SW 1271 (cell line): ENCODE results near the gene PIK3R6.
"Not testable (repeated sequence)": the region's sequence is repeated elsewhere in the genome, so short reads cannot be mapped to it uniquely, and the experiment has no call there.

Experiments used
- DNase-seq, 2 experiments: peaks; one replicate each; lab custom pipeline; 2025; lab: John Stamatoyannopoulos, UW

PIK3R6 gene

DNA sequence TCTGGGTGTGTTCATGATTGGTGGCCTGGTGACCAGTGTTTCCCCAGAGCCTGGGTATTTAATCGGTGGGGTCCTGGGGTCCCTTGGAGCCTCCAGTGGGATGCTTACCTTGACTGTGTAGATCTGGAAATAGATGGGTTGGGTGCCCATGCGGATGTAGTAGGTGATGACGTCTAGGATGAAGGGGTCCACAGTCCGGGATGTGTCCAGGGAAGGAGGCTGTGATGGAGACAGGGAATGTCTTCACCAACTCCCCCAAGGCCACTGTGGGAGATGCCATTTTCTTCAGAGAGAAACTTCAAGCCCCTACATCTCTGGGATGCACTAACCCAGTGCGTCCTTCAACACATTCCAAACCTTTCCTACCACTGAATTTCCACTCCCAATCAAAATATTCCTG is 44.2 kb downstream of the PIK3R6 start:
- no peak for DNase-seq

DNA sequence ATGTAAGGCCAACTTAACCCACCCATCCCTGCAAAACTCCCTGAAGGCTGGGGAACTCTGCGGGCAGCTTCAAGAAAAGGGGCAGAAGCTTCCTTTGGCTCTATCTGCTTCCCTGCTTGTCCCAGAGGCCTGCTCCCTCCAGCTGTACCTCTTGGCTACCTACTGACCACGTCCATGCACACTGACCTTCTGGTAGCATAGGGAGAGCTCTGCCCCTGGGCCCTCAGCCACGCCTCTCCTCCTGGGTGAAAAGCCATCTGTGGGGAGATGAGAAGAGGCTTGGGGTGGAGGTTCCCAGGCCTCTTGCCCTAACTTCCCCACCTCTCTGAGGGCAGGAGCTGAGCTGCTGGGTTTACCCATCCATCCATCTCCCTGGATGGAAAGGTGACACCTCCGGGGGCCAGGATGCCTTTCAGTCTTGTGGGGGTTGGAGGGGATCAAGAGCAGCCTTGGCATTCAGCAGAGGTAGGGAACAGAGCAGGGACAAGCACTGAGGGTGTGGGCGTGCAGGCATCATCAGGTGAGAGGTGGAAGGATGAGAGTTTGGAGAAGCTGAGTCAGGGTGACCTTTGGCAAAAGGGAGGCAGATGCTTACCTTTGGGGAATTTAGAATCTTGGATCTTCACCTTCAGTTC is 45.0 kb downstream of the PIK3R6 start:
- no peak for DNase-seq

DNA sequence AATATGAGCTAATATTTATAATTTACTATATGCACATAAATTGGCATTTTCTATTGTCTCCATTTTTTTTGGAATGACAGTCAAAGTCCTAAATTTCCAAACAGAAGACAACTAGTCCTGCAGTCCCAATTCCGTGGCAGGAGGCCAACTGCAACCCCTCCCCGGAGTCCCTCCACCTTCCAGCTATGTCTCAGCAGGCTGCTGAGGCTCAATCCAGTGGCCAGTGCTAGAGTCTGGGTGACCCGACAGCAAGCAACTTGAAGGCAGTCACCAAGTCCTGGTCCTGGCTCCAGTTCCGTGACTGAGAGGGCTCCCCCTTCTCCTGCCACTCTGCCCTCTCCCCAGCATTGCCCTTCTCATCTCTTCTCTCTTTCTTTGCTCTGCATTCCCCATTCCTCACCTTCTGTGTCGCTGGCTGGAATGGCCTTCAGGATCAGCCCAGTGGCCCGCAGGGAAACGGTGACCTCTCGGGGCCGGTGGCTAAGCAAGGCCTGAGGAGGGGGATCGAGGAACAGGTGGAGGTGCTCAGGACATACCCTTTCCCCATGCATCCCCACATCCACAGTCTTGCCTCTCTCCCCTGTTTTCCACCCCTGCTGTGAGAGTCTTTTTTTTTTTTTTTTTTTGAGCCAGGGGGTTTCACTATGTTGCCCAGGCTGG is 45.9 kb downstream of the PIK3R6 start:
- DNase-seq, result no peak

DNA sequence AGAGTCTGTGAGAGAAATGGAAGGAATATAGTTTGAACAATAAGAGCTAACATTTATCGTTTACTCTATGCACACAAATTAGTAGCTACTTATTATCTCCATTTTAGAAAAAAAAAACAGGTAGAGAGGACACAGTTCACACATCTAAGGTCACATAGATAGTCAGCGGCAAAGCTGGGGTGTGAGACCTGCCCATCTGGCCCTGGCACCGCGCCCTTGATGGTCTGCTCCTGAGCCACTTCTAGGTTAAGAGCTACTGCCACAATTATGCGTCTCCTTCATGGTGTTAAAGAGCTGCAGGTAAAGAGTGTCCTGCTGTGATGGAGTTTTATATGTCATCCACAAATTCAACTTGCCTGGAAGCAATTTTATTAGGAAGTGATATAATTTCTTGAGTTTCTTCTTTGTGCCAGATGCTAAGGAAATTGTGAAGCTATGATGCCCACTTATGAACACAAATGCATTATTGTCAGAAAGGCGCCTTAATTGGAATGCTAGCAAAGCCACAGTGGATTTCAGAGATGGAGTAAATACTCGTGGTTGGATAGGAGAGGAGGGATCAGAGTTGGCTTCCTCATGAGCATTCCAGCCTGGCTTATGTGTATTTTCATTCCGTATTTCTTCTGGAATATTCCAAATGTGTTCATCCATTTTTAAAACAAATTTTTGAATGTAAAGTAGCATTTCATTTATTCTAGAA is 47.0 kb downstream of the PIK3R6 start:
- DNase-seq, result no peak

- no peak for DNase-seq
These were observed 48.7 kb downstream of the PIK3R6 start for GRCh38 chr17:8818654-8819330.

DNA sequence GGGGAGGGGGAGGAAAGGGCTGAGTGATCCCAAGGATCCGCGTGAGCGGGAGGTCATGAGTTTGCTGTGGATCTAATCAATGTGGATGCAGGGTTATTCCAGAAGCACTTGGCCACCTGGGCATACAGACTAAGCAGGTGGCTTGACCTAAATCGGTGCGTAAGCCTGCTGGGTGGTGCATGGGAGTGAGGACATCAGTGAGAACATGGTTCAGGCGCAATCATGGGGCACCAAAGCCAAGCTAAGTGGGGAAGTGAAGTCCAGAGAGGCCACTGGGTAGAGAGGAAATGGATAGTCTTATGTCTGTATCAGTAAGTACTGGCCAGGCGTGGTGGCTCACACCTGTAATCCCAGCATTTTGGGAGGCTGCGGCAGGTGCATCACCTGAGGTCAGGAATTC is 49.4 kb downstream of the PIK3R6 start:
- DNase-seq, result no peak

GRCh38 chr17:8806926-8807550 is 60.4 kb downstream of the PIK3R6 start:
- DNase-seq, result no peak

DNA sequence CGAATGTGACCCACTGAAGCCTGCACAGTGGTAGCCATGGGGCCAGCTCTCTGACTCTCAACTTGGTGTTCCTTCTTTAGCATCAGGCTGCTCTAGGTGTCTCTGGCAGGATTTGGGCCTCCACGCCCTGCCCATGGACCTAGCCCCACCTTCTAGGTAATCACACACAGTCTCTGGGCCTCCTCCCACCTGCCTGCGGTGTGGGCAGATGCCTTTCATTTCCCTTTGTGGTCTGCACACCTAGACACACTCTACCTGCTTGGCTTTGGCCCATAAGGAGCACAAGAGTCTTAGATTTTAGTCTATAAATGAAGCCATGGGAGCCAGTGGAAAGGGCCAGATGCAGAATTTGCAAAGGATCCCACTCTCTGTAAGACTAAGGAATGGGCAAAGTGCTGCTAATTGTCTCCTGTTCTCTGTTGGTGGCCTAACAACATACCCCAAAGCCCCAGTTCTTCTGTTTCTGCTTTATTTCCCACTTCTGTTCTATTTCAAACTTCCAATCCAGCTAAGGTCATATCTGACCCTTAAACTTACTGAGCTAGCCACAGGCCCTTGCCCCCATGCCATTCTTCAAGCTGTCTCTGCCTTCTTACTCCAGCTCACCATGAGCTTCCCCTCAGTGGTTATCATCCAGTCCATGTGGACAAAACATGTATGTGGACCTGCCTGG is 61.1 kb downstream of the PIK3R6 start:
- no peak for DNase-seq

GRCh38 chr17:8805396-8805795 is 62.1 kb downstream of the PIK3R6 start:
- DNase-seq, result not testable (repeated sequence)

GRCh38 chr17:8803531-8804420 is 63.7 kb downstream of the PIK3R6 start:
- no peak for DNase-seq

DNA sequence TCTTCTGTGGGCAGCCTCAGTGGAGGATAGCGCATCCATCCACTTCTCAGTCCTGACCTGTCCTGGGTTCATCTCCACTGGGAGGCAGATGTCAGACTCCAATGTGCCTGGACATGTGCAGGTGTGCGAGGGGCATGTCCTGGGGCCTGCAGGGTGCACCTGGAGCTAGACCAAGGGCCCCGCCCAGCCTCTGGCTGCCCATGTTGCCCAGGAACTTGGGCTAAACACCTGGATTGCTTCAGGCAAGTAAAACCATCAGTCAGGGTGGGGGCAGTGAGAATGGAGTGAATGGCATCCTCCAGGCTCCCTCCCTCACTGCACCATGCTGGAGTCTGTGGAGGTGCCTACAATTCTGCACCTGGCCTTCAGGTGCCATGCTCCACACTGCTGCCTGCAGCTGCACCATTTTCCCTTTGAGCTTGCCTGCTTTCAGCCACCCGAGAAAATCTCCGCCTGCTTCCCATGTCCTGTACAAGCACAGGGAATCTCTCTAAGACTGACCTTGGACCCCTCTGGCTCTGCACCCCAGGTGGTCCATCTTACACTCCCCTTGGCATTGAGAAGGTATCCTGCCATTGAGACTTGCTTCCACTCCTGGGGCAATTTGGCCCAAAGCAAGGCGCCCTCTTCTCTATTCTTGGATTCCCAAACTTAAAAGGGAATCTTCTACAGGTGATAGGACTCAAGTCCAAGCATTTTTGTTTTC is 66.2 kb downstream of the PIK3R6 start:
- DNase-seq, result no peak

DNA sequence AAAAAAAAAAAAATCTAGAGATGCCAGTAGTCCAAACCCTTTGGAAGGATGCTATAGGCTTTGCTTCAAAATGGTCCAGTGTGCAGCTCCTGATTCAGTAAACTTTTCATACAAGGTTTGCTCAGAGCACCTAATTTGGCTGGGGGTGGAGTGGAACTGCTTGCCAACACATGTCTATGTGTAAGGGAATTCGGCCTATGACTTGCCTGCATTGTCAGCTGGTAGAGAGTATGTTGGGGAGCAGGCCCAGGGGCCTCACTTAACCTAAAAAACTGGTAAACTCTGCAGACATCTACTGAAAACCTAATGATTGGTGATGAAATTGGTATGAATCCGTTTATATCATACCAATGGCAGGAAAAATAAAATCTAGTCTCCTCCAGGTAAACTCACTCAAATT is 66.8 kb downstream of the PIK3R6 start:
- no peak for DNase-seq

- DNase-seq, result no peak
These were observed 67.8 kb downstream of the PIK3R6 start for GRCh38 chr17:8799570-8800212.

GRCh38 chr17:8798846-8799569 is 68.5 kb downstream of the PIK3R6 start, which contains the start of gene MFSD6L:
TSS of gene MFSD6L (minus strand) at chr17:8799365. CDS start at chr17:8799120, 245 bp downstream.
- no peak for DNase-seq

DNA sequence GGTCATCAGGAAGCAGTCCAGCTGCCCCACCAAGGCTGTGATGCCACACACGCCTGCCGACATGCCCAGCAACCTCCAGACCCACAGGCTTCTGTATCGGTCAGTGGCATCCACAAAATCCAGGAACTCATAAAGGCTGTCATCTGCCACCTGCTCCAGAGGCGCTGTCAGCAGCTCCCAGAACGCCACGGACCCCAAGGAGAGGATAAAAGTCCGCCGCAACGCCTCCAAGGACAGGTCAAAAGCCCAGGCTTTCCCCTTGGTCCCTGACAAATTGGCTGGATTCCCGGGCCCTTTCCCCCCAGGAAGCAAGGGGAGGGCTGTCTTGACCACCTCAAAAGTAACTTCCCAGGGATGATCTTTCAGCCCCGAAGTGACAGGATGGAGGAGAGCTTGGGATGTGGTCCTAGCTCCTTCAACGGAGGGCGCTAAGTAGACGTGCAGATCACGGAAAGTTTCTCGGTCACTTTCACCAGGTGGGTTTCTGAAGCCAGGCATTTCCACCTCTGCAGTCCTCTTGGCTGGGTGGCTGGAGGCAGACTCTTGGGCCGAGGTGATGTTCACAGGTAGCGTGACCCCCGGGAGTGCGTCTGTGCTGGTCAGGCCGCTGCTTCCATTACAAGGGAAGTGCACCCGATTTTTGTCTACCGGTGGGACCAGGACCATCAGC is 69.2 kb downstream of the PIK3R6 start:
- DNase-seq, result no peak

DNA sequence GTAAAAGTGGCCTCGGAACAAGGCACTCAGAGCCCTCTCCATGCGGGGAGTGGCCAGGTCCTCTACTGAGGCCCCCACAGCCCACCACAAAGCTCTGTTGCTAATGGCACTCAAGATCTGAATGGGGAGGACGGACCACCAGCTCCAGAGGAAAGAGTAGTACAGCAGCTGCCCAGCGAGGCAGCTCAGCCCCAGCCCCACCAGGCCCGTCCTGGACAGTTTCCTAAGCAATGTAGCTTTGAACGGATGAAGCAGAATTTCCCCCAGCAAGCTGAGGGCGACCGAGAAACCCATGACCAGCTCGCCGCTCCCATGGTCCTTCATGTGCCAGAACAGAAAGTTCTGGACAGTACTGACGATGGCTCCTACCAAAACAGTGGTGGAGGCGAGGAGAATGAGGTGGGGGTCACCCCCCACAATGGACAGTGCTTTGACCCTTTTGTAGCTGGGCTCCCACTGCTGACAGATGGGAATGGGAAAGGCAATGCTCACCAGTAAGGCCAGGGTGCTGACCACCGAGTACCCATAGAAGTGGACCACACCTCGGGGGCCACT is 69.8 kb downstream of the PIK3R6 start:
- no peak for DNase-seq

- no peak for DNase-seq
These were observed 72.8 kb downstream of the PIK3R6 start for GRCh38 chr17:8794636-8795035.

- DNase-seq, result no peak
These were observed 73.8 kb downstream of the PIK3R6 start for GRCh38 chr17:8793649-8794048.
